Measurements from ENCODE around the gene ZNF750.

DNA sequence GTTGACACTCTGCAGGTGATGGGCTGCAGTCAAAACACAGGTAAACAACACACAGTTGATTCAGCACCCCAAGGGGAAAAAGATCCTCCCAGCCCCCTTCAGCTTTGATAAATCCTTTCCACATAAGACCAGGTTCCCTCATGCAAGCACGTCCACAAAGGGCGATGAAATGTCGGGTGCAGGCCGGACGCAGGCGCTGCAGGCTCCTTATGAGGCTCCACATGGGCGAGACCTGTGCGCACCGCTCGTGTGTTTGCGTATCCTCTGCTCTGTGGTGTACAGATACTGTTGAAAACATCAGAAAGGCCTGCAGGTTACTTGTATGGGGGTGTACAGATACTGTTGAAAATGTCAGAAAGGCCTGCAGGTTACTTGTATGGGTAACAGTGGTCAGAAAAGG, 14.4 kb upstream of the ZNF750 start:
- TF ChIP-seq, protein P1, sequence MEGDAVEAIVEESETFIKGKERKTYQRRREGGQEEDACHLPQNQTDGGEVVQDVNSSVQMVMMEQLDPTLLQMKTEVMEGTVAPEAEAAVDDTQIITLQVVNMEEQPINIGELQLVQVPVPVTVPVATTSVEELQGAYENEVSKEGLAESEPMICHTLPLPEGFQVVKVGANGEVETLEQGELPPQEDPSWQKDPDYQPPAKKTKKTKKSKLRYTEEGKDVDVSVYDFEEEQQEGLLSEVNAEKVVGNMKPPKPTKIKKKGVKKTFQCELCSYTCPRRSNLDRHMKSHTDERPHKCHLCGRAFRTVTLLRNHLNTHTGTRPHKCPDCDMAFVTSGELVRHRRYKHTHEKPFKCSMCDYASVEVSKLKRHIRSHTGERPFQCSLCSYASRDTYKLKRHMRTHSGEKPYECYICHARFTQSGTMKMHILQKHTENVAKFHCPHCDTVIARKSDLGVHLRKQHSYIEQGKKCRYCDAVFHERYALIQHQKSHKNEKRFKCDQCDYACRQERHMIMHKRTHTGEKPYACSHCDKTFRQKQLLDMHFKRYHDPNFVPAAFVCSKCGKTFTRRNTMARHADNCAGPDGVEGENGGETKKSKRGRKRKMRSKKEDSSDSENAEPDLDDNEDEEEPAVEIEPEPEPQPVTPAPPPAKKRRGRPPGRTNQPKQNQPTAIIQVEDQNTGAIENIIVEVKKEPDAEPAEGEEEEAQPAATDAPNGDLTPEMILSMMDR (conservative IDR thresholded peaks at IDR 0.05) = no peak
- TF ChIP-seq ZFX (IDR thresholded peaks at IDR 0.05) = no peak

Measured in C4-2B (cell line).